GM21515 (cell line): ENCODE data around the gene PTAFR.

Experiments used
- ATAC-seq: cut with Tn5 transposase; IDR thresholded peaks from one replicate; pipeline ENCODE4 v1.9.1; 2021; ENCODE audit not compliant: unreplicated experiment

PTAFR gene

GRCh38 chr1:28178690-28179485 is 2.4 kb upstream of the PTAFR start:
- no peak for ATAC-seq

DNA sequence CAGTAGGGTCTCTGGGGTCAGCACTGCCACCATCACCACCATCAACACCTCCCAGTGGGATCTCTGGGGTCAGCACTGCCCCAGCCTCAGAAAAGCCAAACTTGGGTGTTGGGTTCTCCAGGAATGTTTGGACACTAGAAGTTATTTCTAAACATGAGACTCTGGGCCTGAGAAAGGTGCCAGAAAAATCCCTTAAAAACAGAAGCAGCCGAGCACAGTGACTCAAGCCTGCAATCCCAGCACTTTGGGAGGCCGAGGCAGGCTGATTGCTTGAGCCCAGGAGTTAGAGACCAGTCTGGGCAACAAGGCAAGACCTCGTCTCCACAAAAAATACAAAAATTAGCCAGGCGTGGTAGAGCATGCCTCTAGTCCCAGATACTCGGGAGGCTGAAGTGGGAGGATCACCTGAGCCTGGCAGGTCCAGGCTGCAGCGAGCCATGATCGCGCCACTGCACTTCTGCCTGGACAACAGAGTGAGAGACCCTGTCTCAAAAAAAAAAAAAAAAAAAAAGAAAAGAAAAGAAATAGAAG is 470 bp downstream of the PTAFR start:
- no peak for ATAC-seq

DNA sequence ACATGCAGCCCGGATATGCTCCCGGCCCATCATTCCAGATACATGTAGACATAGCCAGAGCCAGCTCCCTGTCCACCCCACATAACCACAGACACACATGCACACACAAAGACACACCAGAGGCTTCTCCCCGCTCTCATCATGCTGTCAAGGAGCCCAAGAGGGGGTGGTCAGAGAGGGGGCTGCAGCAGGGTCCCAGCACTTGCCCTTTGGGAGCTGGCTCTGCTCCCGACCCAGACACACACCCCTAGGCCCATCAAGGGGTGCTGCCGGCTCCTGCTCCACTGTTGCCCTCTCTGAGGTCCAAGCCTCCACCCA is 2.6 kb downstream of the PTAFR start:
- ATAC-seq = no peak

DNA sequence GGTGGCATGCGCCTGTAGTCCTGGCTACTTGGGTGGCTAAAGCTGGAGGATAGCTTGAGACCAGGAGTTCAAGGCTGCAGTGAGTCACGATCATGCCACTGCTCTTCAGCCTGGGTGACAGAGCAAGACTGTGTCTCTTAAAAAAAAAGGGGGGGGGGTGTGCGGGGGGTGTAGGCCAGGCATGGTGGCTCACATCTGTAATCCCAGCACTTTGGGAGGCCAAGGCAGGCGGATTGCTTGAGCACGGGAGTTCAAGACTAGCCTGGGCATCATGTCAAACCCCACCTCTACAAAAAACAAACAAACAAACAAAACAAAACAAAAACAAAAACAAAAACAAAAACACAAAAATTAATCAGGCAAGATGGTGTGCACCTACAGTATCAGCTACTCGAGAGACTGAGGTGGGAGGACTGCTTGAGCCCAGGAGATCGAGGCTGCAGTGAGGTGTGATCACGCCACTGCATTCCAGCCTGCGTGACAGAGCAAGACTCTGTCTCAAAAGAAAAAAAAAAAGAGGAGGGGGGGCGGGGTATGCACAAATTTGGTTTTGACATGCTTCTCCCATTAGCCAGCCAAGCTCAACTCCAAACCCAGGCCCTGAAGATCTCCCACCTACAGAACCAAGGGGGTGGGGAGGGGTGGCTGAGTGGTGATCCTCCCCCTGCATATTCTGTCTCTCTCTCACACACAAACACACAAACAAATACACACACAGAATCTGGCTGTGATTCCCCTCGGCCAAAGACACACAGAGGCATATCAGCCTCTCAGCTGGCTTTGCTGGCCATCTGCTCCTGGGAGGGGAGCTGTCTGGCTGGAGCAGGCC is 3.1 kb downstream of the PTAFR start:
- no peak for ATAC-seq

GRCh38 chr1:28172713-28173150 is 3.8 kb downstream of the PTAFR start:
- peak; percentile 62 for ATAC-seq

GRCh38 chr1:28171246-28171645 is 5.2 kb downstream of the PTAFR start:
- ATAC-seq = no peak

DNA sequence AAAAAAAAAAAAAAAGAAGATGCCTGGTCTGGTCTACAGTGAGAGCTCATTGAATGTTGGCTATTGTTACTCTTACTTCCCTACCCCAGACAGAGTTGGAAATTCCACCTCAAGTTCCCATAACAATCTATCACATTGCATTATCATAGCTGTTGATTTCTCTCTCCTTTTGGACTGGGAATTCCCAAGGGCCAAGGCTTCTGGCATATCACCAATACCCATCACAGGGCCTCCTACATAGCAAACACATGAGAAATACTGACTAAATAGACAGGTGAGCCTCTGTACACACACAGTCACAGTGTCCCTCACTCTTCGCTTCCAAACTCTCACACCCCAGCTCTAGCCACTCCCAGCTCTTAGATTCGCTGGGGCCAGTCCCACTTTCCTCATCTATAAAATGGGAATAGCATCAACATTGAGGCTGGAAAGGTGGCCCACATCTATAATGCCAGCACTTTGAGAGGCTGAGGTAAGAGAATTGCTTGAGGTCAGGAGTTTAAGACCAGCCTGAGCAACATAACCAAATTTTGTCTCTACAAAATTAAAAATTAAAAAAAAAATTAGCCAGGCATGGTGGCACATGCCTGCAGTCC is 6.4 kb downstream of the PTAFR start:
- ATAC-seq = no peak

- no peak for ATAC-seq
Measured at GRCh38 chr1:28163496-28164161, 12.9 kb downstream of the PTAFR start.

- ATAC-seq = no peak
Measured at GRCh38 chr1:28162151-28162550, 14.3 kb downstream of the PTAFR start.

DNA sequence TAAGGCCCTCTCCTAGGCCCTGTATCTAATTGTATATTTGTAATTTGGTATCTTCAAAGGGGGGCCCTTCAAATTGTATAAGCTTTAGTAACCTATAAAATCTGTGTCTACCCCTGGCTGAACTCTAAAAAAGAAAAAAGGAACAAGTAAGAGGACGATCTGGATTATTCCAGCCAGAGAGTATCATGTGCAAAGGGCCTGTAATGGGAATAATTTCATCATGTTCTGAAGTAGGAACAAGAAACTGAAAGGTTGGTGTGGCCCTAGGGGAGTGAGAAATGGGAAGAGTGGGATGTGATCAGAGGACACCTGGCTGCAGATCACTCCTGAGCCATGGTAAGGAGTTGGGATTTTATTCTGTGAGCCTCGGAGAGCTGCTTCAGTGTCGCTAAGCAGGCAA is 14.7 kb downstream of the PTAFR start:
- ATAC-seq = no peak

- no peak for ATAC-seq
Measured at GRCh38 chr1:28160782-28161266, 15.7 kb downstream of the PTAFR start.

DNA sequence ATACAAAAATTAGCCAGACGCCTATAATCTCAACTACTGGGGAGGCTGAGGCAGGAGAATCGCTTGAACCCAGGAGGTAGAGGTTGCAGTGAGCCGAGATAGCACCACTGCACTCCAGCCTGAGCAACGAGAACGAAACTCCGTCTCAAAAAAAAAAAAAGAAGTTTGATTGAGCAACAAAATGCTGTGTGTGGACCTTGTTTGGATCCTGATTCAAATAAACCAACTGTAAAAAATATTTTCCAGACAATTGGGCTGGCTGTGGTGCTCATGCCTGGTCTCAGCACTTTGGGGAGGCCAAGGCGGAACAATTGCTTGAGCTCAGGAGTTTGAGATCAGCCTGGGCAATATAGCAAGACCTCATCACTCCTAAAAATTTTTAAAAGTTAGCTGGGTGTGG is 16.8 kb downstream of the PTAFR start:
- ATAC-seq = no peak

DNA sequence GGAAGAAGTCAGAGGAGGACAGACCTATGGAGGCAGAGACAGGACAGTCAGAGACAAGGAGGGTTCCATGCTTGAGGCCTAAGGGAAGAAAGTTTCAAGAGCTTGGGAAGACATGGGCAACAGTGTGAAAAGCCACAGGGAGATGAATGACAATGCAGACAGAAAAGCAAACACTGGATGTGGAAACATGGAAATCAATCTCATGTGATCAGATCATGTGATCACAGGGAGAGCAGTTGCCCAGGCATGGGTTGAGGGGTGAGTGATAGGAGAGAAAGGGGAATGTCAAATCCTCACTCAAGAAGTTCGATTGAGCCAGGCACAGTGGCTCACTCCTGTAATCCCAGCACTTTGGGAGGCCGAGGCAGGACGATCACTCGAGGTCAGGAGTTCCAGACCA is 17.2 kb downstream of the PTAFR start:
- no peak for ATAC-seq

DNA sequence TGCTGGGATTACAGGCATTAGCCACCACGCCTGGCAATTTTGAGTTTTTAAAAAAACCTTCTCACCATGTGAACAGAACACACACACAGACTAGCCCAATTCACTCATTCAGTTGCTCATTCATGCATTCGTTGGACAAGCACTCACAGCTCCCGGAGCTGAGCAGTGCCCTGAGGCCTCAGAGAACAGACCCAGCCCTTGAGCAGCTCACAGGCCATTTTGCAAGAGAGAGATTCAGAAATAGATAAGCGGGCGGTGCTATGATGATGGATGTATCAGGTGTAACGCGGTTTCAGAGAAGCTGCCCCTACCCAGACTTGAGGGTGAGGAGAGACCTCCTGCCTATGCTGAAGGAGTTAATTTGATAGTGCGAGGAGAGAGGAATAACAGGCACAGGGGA is 18.6 kb downstream of the PTAFR start:
- no peak for ATAC-seq

DNA sequence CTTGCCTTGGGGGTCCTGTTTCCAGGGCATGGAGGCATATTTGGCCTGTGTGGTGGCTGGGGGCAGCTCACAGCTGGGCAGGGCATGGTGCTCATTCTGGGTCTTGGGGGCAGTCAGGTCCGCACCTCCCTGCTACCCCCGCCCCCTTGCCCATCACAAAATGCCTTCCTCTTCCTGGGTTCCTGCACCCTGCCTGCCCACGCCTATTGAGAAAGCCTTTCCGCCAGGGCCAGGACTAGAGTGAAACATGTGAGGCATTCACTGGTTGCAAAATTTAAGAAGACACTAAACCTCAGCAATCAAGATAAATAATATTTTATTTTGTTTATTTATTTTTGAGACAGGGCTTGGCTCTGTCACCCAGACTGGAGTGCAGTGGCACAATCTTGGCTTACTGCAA is 19.7 kb downstream of the PTAFR start:
- ATAC-seq = no peak

GRCh38 chr1:28155628-28156027 is 20.9 kb downstream of the PTAFR start:
- ATAC-seq = no peak

DNA sequence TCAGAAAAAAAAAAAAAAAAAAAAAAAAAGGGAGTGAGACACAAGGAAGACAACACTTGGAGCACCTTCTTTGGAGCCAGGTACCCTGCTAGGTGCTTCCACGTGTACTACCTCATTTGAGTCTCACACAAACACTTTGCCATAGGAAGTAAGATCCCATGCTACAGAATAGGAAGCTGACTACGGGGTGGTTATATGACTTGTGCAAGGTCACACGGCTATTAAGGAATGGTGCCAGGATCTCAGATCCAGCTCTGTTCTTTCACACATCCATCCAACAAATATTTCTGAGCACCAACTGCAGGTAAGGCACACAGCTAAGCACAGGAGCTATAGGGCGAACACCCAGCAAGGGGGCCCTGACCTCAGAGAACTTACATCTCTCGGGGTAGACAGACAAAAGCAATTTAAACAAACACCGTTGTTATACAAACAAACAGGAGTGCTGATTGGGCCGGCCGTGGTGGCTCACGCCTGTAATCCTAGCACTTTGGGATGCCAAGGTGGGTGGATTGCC is 22.4 kb downstream of the PTAFR start:
- no peak for ATAC-seq

DNA sequence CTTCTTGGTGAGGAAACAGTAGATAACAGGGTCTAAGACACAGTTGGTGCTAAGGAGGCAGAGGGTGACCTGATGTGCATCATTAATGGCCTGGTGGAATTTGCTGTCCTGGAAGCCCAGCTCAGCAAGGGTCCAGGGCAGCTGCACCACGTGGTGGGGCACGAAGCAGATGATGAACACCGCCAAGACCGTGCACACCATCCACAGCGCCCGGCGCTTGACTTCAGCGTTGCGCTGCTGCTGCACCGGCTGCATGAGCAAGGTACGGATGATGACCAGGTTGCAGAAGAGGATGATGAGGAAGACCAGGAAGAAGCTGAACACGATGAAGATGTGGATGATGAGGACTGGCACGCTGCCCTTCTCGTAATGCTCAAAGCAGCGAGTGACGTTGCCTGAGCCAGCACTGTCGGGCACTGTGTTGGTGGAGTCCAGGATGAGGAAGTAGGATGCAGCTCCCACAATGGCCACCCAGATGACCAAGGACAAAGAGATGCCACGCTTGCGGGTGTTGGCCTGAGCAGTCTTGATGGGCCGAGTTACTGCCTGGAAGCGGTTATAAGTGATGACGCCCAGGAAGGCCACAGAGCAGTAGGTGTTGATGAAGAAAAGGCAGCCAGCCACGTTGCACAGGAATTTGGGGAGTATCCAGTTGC is 26.2 kb downstream of the PTAFR start:
- no peak for ATAC-seq

DNA sequence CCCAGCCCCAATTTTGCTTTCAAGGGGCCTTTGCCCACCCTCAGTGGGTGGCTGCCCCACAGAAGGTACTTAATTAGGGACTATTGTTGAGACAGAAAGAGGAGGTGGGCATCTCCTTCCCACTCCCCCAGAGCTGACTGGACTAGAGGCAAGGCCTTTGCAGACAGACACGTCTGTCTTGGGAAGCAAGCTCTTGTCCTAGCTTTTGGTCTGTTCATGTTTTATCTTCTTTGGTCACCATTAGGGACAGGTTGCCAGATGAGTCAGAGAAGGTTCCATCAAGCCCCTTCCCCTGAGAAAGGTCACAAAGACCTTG is 27.7 kb downstream of the PTAFR start:
- no peak for ATAC-seq

- ATAC-seq = peak; percentile 6
Measured at GRCh38 chr1:28147264-28148094, 29.0 kb downstream of the PTAFR start.
